DMS53 (cell line): ENCODE results near the gene SIRPA.

Experiments used
- DNase-seq: peaks from one replicate; lab custom pipeline; 2025; lab: John Stamatoyannopoulos, UW

The SIRPA gene

DNA sequence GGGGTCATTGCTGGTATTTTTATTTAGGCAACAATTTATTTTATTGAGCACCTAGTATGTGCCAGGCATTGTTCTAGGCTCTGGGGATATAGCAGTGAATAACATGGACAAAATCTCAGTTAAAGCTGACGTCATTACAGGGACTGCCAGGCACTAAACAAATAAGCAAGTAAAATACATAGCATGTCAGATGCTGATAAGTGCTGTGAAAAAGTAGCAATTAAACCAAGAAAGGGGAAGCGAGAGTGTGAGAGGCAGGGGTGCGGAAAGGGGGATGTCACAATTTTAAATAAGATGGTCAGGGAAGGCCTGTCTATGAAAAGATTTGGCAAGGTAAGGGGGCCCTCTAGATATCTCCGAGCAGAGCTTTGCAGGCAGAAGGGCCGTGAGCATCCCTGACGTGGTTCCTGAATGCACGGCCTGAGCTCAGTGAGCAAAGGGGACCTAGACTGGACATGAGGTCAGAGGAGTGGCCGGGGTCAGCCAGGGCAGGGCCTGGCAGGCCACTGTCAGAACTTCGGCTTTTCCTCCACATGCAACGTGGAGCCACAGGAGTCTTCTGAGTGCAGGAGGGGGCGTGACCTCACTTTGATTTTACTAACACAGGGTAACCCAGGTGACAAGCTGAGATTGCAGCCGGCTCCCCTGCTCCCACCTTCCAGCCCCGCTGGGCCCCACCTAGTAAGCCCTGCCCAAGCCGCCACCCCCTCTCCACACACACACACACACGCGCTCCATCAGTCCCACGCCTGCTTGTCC is 24.2 kb upstream of the SIRPA start:
- DNase-seq, result no peak

- no peak for DNase-seq
Measured at GRCh38 chr20:1871807-1872458, 23.3 kb upstream of the SIRPA start.

DNA sequence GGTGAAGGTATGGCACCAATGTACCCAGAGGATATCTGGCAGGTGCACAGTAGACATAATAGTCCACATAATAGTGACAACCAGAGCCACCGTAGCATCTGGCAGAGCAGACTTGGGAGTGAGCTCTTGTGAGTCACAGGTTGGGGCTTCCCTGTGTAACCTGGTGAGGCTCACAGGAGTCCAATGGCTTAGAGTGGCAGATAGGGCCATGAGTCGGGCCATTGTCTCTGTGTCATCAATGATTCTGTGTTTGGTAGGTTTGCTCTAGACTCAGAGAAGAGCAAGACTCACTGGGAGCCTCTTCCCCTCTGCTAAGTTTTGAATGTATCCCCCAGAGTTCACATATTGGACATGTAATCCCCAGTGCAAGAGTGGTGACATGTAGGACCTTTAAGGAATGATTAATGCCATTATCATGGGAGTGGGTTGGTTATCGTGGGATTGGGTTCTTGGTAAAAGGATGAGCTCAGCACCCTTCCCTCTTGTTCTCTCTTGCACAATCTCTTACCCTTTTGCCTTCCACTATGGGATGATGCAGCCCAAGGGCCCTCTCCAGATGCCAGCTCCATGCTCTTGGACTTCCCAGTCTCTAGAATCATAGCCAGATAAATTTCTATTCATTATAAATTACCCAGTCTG is 22.6 kb upstream of the SIRPA start:
- DNase-seq, result no peak

- peak; percentile 25 for DNase-seq
Measured at GRCh38 chr20:1874450-1875182, 20.6 kb upstream of the SIRPA start.

DNA sequence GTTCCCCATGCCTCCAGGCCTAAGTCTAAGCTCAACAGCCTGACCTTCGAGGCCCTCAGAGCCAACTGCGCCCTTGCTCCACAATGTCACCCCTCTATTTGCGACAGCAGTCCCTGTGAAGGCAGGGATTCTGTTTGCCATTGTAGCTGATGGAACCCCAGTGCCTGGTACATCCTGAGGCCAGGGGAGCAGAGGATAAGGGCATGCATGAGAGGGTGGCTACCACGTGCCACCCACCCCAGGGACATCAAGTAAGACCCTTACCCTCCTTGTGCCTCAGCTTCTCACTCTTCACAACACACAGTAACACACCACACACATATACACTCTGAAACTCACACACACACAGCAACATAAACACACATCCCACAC is 20.0 kb upstream of the SIRPA start:
- DNase-seq, result no peak

DNA sequence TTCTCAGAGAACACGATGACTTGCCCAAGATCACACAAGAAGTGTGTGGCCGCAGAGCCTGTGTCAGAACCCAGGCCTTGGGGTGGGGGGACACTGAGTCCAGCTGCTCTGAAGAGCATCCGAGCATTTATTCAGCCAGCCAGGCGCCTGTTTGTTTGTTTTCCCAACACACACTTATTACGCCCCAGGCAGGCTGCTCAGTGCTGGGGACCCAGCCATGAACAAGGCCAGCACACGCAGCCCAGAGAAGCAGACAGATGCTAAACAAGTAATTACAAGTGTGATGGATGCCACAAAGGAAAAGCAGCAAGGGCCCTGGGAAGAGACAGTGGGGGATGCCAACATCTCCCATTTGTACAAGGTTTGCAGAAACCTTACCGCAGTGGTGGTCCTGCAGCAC is 19.4 kb upstream of the SIRPA start:
- DNase-seq, result peak; percentile 16

- DNase-seq, result peak; percentile 56
Measured at GRCh38 chr20:1876217-1876921, 18.8 kb upstream of the SIRPA start.

- DNase-seq, result peak; percentile 56
Measured at GRCh38 chr20:1876975-1877608, 18.1 kb upstream of the SIRPA start.

DNA sequence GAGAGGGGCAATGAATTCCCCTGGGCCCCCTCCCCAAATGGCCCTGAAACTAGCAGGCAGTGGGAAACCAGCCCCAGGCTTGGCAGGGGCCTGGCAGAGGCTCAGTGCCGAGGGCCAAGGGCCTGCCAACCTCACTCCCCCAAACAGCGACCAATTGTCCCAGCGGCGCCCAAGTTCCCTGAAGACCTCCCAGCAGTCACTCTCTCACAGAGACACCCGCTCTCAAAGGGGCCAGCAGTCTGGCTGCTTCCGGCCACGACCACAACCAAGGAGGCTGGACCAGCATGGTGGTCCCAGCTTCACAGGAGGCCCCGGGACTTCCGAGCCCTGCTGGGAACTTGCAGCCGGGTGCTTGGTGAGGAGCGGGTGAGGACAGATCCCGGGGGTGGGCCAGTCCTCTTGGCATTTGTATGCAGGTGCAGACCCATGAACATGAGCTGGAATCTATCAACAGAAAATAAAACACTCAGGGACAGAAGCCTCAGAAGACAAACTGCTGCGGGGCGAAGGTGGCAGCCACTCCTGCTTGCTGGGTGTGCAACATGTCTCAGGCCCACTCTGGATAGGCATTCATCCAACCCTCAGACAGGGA is 17.5 kb upstream of the SIRPA start:
- DNase-seq, result no peak

- no peak for DNase-seq
Measured at GRCh38 chr20:1879369-1879768, 15.8 kb upstream of the SIRPA start.

DNA sequence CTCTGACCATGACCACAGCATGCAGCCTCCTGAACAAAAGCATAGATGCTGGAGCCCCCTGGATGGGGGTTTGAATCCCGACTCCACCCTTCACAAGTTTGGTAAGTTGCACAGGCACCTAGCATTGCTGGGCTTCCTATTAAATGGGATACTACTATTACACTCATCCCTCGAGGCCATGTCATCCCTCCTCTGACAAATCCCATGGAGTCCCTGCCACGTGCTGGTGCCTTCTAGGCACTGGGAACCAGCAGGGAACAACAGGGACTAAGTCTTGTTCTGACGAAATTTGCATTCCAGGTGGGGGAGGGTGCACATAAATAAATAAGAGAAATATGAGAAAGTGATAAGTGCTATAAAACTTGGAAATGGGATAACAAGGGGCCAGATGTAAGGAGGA is 15.3 kb upstream of the SIRPA start:
- no peak for DNase-seq

DNA sequence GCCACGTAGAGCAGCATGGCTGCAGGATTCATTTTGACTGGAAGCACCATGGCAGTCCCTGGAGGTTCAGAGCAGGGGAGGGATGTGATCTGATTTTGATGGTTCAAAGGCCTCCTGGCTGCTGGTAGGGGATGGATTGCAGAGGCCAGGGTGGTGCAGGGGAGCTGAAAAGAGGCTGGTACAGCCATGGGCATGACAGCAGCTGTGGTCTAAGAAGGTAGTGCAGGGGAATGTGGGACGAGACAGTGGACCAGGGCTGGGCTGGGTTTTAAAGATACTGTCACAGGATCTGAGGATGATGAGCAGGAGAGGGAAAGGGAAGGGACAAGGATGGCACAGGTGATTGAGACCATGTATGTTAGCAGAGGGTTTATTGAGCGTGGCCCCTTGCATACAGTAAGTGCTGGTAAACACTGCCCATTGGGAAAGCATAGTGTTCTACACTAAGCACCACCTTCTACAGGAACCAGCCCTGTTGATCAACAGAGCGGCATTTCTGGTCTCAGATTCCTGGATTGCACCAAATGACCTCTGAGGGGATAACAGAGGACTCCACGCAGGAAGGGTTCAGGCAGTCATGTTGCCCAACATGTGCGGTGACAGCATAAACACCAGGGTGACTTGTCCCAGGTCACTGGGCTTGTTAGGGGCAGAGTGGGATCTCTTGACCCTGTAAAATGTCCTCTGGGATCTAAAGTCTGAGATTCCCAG is 14.5 kb upstream of the SIRPA start:
- DNase-seq, result no peak

GRCh38 chr20:1881240-1881835 is 13.9 kb upstream of the SIRPA start:
- no peak for DNase-seq

DNA sequence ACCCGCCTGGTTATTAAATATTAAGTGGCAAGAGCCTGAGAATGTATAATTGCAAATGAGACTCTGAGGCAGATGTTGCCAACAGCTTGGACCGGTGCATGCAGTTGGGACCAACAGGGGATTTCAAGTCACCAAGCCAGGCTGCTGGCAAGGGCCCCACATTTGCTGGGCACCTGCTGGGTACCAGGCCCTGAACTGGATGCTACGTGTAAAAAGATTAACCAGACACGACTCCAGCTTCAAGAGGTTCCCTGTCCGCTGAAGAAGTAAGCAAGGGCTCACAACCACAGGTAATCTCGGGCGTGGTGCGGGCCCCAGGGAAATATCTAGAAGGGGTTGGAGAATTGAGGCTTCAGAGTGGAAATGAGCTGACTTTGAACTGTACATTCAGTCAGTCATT is 13.2 kb upstream of the SIRPA start:
- no peak for DNase-seq

DNA sequence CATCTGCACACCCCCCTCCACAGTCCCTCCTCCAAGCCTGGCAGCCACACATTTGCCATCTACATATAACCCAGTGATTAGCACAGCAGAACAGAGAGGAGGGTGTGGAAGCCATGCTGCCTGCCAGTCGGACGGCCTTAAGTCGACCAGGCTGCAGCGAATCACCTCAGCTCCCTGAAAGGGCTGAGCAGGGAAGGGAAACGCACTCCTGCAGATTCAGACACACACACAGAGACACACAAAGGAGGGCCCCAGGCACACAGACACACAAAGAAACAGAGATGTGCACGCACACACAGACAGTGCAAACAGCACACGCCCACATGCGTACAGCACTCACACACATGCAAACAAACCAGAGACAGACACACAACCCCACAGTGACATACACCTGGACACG is 11.2 kb upstream of the SIRPA start:
- DNase-seq, result no peak

DNA sequence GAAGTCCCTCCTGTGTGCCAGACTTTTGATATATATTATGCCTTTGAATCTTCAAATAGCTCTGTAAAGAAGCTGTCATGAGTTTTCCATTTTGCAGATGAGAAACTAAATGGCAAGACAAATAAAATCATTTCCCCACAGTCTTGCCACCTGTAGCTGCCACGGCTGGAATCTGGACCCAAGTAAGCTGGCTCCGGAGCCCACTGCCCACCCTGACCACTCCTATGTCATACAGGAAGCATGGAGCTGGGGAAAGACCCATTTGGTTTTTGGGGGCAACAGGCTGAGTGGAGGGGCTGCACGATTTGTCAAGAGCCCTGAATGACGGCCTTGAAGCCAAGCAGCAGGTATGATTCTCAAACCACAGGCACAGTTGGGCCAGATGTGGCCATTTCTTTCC is 10.0 kb upstream of the SIRPA start:
- no peak for DNase-seq

- no peak for DNase-seq
Measured at GRCh38 chr20:1885940-1886693, 9.1 kb upstream of the SIRPA start.

GRCh38 chr20:1887321-1887720 is 7.9 kb upstream of the SIRPA start:
- no peak for DNase-seq

- DNase-seq, result no peak
Measured at GRCh38 chr20:1887756-1888155, 7.5 kb upstream of the SIRPA start.
